Body of pancreas (tissue), 4 donors: ENCODE results near the gene DSP. TPM values are rescaled to one million over a fixed set of nuclear protein-coding genes. Genes with fewer than 3 reads are reported as not detected.

Source experiments
- ATAC-seq: fragments of 150-250 bp; one replicate; pipeline ENCODE4 v1.9.1; 2016
- DNase-seq, 4 donors: peaks; one replicate each; pipeline ENCODE4 v3.0.0-alpha.2; 2019
- H3K27ac ChIP-seq, 4 donors: fragments of 200-600 bp; sonication (generic); 1 replicate in 3 of 4; 2 replicates in 1 of 4; pipeline versions ENCODE4 v1.5.1 to v1.6.1; 2016 to 2019; ENCODE audit warnings: mild to moderate bottlenecking in 1 of 4, mixed read lengths in 1 of 4, moderate library complexity in 1 of 4
- H3K27me3 ChIP-seq, 2 donors: fragments of 200-600 bp; sonication (generic); one replicate each; pipeline ENCODE4 v1.6.0; 2016; ENCODE audit warnings: mild to moderate bottlenecking in 1 of 2
- H3K36me3 ChIP-seq, 2 donors: fragments of 200-600 bp; sonication (generic); replicated peaks in 1 of 2; 2 replicates each; pipeline ENCODE4 v1.5.1; 2016; ENCODE audit warnings: low read depth in 2 of 2; ENCODE audit not compliant: insufficient read depth in 1 of 2
- H3K4me1 ChIP-seq: fragments of 200-600 bp; sonication (generic); one replicate; pipeline ENCODE4 v1.6.0; 2016
- H3K4me3 ChIP-seq, 2 donors: fragments of 200-600 bp; sonication (generic); 1 replicate in 1 of 2; 2 replicates in 1 of 2; pipeline ENCODE4 v1.5.1; 2016 to 2019
- H3K9me3 ChIP-seq, 3 donors: fragments of 200-600 bp; sonication (generic); 1 replicate in 2 of 3; 2 replicates in 1 of 3; pipeline ENCODE4 v1.5.1; 2016
- CTCF ChIP-seq, 7 experiments: fragments of 450-650 bp in 4 of 7; fragments of 200-600 bp in 3 of 7; sonication (generic) in 3 of 7; IDR thresholded peaks; one replicate each; pipeline ENCODE4 v1.5.1; 2016 to 2019; ENCODE audit warnings: antibody characterized with exemption in 7 of 7
- POLR2A ChIP-seq, 3 donors: fragments of 450-650 bp; IDR thresholded peaks; one replicate each; pipeline ENCODE4 v1.6.1; 2016; ENCODE audit warnings: antibody characterized with exemption in 3 of 3, mild to moderate bottlenecking in 2 of 3
- WGBS, 2 donors: methylation state at CpG; one replicate each; pipeline ENCODE4 v1.1.5; 2017; 5-methylcytosine and 5-hydroxymethylcytosine counted together
- intact Hi-C: fragments of 100-400 bp; cut with DNase I; formaldehyde crosslinking; loops from one replicate; pipeline ENCODE4 v1.15.1; 2023
- total RNA-seq, 2 donors: library from RNA; depleted of rRNA; stranded (reverse); fragments of >200 nt; gene quantifications; one replicate each; pipeline ENCODE4 v1.1.0, GENCODE V29; 2016

DSP gene
- total RNA-seq, 2 donors from 2014 or later: 85.0 to 127 TPM

- WGBS, 2 donors: 80 to 83% methylated on average over 9 of the region's 9 CpGs
- no peak for TF ChIP-seq CTCF (IDR thresholded peaks at IDR 0.05)
- no peak for TF ChIP-seq POLR2A (IDR thresholded peaks at IDR 0.05)
- no peaks in the 10 kb centered on the region for H3K36me3 ChIP-seq
- no peaks in the 10 kb centered on the region for H3K27me3 ChIP-seq
- H3K9me3 ChIP-seq: no peaks in the 10 kb centered on the region
- no peaks in the 10 kb centered on the region for H3K4me1 ChIP-seq
- no peak overlapping the region for H3K27ac ChIP-seq
- DNase-seq: no peak
- intact Hi-C loops: no loop called here
- no peak for ATAC-seq
- no peak overlapping the region for H3K4me3 ChIP-seq
Observed at GRCh38 chr6:7632501-7633290, 91.2 kb downstream of the DSP start.

- Histone ChIP-seq H3K36me3 (no peaks in the 10 kb centered on the region), H3K4me1 (no peaks in the 10 kb centered on the region), H3K27ac (no peak overlapping the region), H3K4me3 (no peak overlapping the region), H3K27me3 (no peaks in the 10 kb centered on the region), H3K9me3 (no peaks in the 10 kb centered on the region)
- DNase-seq: no peak
- TF ChIP-seq POLR2A (IDR thresholded peaks at IDR 0.05): no peak
- 17 to 25% methylated on average over 4 of the region's 4 CpGs for WGBS, 2 donors
- intact Hi-C loops: no loop called here
- ATAC-seq: no peak
Observed at GRCh38 chr6:7633361-7633760, 91.9 kb downstream of the DSP start.

- no peaks in the 10 kb centered on the region for H3K9me3 ChIP-seq
- no peaks in the 10 kb centered on the region for H3K4me1 ChIP-seq
- H3K4me3 ChIP-seq: no peak overlapping the region
- TF ChIP-seq CTCF (IDR thresholded peaks at IDR 0.05): no peak
- no peak for TF ChIP-seq POLR2A (IDR thresholded peaks at IDR 0.05)
- WGBS, 2 donors: 88 to 91% methylated on average over 1 of the region's 1 CpG
- H3K27ac ChIP-seq: no peak overlapping the region
- no peaks in the 10 kb centered on the region for H3K27me3 ChIP-seq
- no peak for DNase-seq
- intact Hi-C loops: no loop called here
- no peaks in the 10 kb centered on the region for H3K36me3 ChIP-seq
- no peak for ATAC-seq
Observed at GRCh38 chr6:7636151-7636550, 94.7 kb downstream of the DSP start.

Other genes with a start within 250 kb of the DSP start
- gene SSR1, start 228.5 kb upstream of the DSP start, total RNA-seq: 10 to 100 TPM; 50.1 TPM
- under 1 TPM in 1 of 2 donors, not detected in 1; 0.26 TPM for gene CAGE1, start 151.9 kb upstream of the DSP start, total RNA-seq
- 10 to 100 TPM in 1 of 2 donors, 1 to 10 TPM in 1; 7.9 to 19.2 TPM for gene RIOK1, start 151.9 kb upstream of the DSP start, total RNA-seq
- 10 to 100 TPM in 1 of 2 donors, 1 to 10 TPM in 1; 8.6 to 18.7 TPM for gene SNRNP48, start 48.5 kb downstream of the DSP start, total RNA-seq
- 1 to 10 TPM; 1.6 to 1.8 TPM for gene BMP6, start 184.4 kb downstream of the DSP start, total RNA-seq